NCI-H128 (cell line): Measurements from ENCODE around the gene RAB37.

ENCODE experiments used
- DNase-seq: peaks from one replicate; lab custom pipeline; 2025; ENCODE audit not compliant: unreplicated experiment; lab: John Stamatoyannopoulos, UW

The RAB37 gene

GRCh38 chr17:74736513-74737298 is at the start of gene RAB37:
Gene RAB37, plus strand, starts transcription at chr17:74737256. Its CDS starts 17 bp downstream, at chr17:74737273.
- no peak for DNase-seq

GRCh38 chr17:74687886-74688285 is 49.2 kb upstream of the RAB37 start:
- DNase-seq: no peak

- DNase-seq: no peak
Observed at GRCh38 chr17:74690409-74690825, 46.6 kb upstream of the RAB37 start.

- DNase-seq: no peak
Observed at GRCh38 chr17:74691151-74691550, 45.9 kb upstream of the RAB37 start.

GRCh38 chr17:74694081-74694480 is 43.0 kb upstream of the RAB37 start:
- DNase-seq: no peak

- DNase-seq: no peak
Observed at GRCh38 chr17:74695629-74696028, 41.4 kb upstream of the RAB37 start.

- no peak for DNase-seq
Observed at GRCh38 chr17:74697515-74697914, 39.5 kb upstream of the RAB37 start.

GRCh38 chr17:74698069-74698468 is 39.0 kb upstream of the RAB37 start:
- no peak for DNase-seq

- no peak for DNase-seq
Observed at GRCh38 chr17:74699236-74699635, 37.8 kb upstream of the RAB37 start.

- no peak for DNase-seq
Observed at GRCh38 chr17:74702116-74702871, 34.8 kb upstream of the RAB37 start.

- DNase-seq: no peak
Observed at GRCh38 chr17:74703311-74703710, 33.7 kb upstream of the RAB37 start.

GRCh38 chr17:74704544-74704943 is 32.5 kb upstream of the RAB37 start:
- no peak for DNase-seq

GRCh38 chr17:74711058-74711824 is 25.8 kb upstream of the RAB37 start:
- DNase-seq: no peak

- no peak for DNase-seq
Observed at GRCh38 chr17:74712301-74712700, 24.8 kb upstream of the RAB37 start.

- DNase-seq: no peak
Observed at GRCh38 chr17:74712756-74713155, 24.3 kb upstream of the RAB37 start, which contains the start of gene CD300LF. Gene CD300LF, minus strand, starts transcription at chr17:74712923. Its CDS starts 57 bp downstream, at chr17:74712866.

- DNase-seq: no peak
Observed at GRCh38 chr17:74713171-74713755, 23.8 kb upstream of the RAB37 start.

GRCh38 chr17:74715144-74715543 is 21.9 kb upstream of the RAB37 start:
- no peak for DNase-seq

GRCh38 chr17:74720506-74720905 is 16.6 kb upstream of the RAB37 start:
- DNase-seq: no peak

GRCh38 chr17:74722782-74723181 is 14.3 kb upstream of the RAB37 start:
- no peak for DNase-seq

- DNase-seq: no peak
Observed at GRCh38 chr17:74723891-74724290, 13.2 kb upstream of the RAB37 start.

- DNase-seq: no peak
Observed at GRCh38 chr17:74725111-74725510, 11.9 kb upstream of the RAB37 start.
